Stimulated activated CD4-positive, alpha-beta T cell treated with anti-CD3 and anti-CD28 coated beads, Interleukin-4, amount 100 ng/mL, for 24 hours (primary cell): Measurements from ENCODE around the gene NXF2B.
A peak's percentile ranks its signal among the peaks of the same experiment; 100 is the strongest.
"Not testable (repeated sequence)": the region's sequence is repeated elsewhere in the genome, so short reads cannot be mapped to it uniquely, and the experiment has no call there.

ENCODE experiments used
- DNase-seq: peaks from one replicate; pipeline ENCODE4 v3.0.0-alpha.2; 2020

Gene NXF2B

GRCh38 chrX:102439908-102440307 lies at the start of gene NXF2B:
NXF2B (minus strand) TSS chrX:102440008; CDS start chrX:102380036, 59,972 bp downstream.
- DNase-seq, result not testable (repeated sequence)

- DNase-seq, result not testable (repeated sequence)
Observed at GRCh38 chrX:102478765-102479164, 39.0 kb upstream of the NXF2B start.

- not testable (repeated sequence) for DNase-seq
Observed at GRCh38 chrX:102471762-102472220, 32.0 kb upstream of the NXF2B start, which contains the start of gene TCP11X2. TCP11X2 (minus strand) TSS chrX:102471812.

GRCh38 chrX:102470215-102470614 lies 30.4 kb upstream of the NXF2B start:
- not testable (repeated sequence) for DNase-seq

GRCh38 chrX:102458615-102459014 lies 18.8 kb upstream of the NXF2B start:
- DNase-seq, result not testable (repeated sequence)

GRCh38 chrX:102414493-102414892 lies 25.3 kb downstream of the NXF2B start:
- not testable (repeated sequence) for DNase-seq

GRCh38 chrX:102345916-102346315 lies 93.9 kb downstream of the NXF2B start:
- DNase-seq, result peak; percentile 66

GRCh38 chrX:102341867-102342266 lies 97.9 kb downstream of the NXF2B start:
- DNase-seq, result no peak

GRCh38 chrX:102339312-102340298 lies 100.2 kb downstream of the NXF2B start:
- DNase-seq, result peak; percentile 3

- DNase-seq, result no peak
Observed at GRCh38 chrX:102338162-102338561, 101.6 kb downstream of the NXF2B start.
